IMR-90 (cell line): ENCODE measurements around the gene GATA5. TPM values are rescaled to one million over a fixed set of nuclear protein-coding genes. Genes with fewer than 3 reads are reported as not detected.

Experiments
- ATAC-seq: fragments of 200-7000 bp; cut with Tn5 transposase; 2 replicates; pipeline ENCODE4 v1.9.1; 2020; ENCODE audit warnings: low read depth, mild to moderate bottlenecking, moderate library complexity
- BruUV-seq: library from RNA; stranded (reverse); fragments of 400-500 nt; replicated peaks from 2 replicates; lab custom pipeline; 2021; lab: Mats Ljungman, UMichigan
- CTCF ChIA-PET: fragments of 300-600 bp; formaldehyde crosslinking; extraction: SDS; loops from one replicate; lab custom pipeline; 2021; ENCODE audit warnings: antibody characterized with exemption; lab: Yijun Ruan, JAX
- POLR2A ChIA-PET: fragments of 300-600 bp; sonication (Branson Sonifier 250); formaldehyde crosslinking; loops from one replicate; lab custom pipeline; 2022; ENCODE audit warnings: antibody characterized with exemption; ENCODE audit not compliant: unreplicated experiment; lab: Charles Lee
- DNase-seq: peaks from one replicate; pipeline ENCODE4 v3.0.0; 2013
- H2AFZ ChIP-seq: replicated peaks from 2 replicates; pipeline ENCODE3; 2013; ENCODE audit warnings: low read length, mild to moderate bottlenecking; ENCODE audit not compliant: poor library complexity
- H2AK5ac ChIP-seq: 2 replicates; pipeline ENCODE4 v1.6.1; 2013; ENCODE audit warnings: low read depth, low read length, inconsistent platforms
- H2AK9ac ChIP-seq: replicated peaks from 2 replicates; pipeline ENCODE3; 2013; ENCODE audit warnings: mild to moderate bottlenecking, low read depth, low read length, moderate library complexity; ENCODE audit not compliant: poor library complexity
- H2BK120ac ChIP-seq: 2 replicates; pipeline ENCODE4 v1.6.1; 2013; ENCODE audit warnings: low read depth, low read length, inconsistent platforms
- H2BK15ac ChIP-seq: 3 replicates; pipeline ENCODE4 v1.6.1; 2013; ENCODE audit warnings: low read depth, low read length, inconsistent platforms
- H2BK20ac ChIP-seq: 2 replicates; pipeline ENCODE4 v1.6.1; 2013; ENCODE audit warnings: low read depth, mild to moderate bottlenecking, inconsistent platforms, low read length, moderate library complexity
- H2BK5ac ChIP-seq: 2 replicates; pipeline ENCODE4 v1.6.1; 2013; ENCODE audit warnings: mild to moderate bottlenecking, low read depth, low read length, inconsistent platforms; ENCODE audit not compliant: poor library complexity, severe bottlenecking
- H3K14ac ChIP-seq: replicated peaks from 2 replicates; pipeline ENCODE4 v1.6.1; 2013; ENCODE audit warnings: low read depth, low read length, inconsistent platforms
- H3K18ac ChIP-seq: 2 replicates; pipeline ENCODE4 v1.6.1; 2013; ENCODE audit warnings: low read depth, low read length, control low read depth
- H3K23ac ChIP-seq: 2 replicates; pipeline ENCODE4 v1.6.1; 2013; ENCODE audit warnings: low read depth, low read length, inconsistent platforms
- H3K27ac ChIP-seq: 2 replicates; pipeline ENCODE4 v1.5.1; 2013; ENCODE audit warnings: mild to moderate bottlenecking, control low read depth, low read length; ENCODE audit not compliant: insufficient read depth
- H3K27me3 ChIP-seq: 2 replicates; pipeline ENCODE4 v1.6.1; 2013; ENCODE audit warnings: low read length; ENCODE audit not compliant: control insufficient read depth, insufficient read depth
- H3K36me3 ChIP-seq: 2 replicates; pipeline ENCODE4 v1.6.1; 2013; ENCODE audit warnings: low read length, mixed read lengths; ENCODE audit not compliant: control insufficient read depth, insufficient read depth
- H3K4ac ChIP-seq: 2 replicates; pipeline ENCODE4 v1.6.1; 2013; ENCODE audit warnings: low read depth, low read length, inconsistent platforms
- H3K4me1 ChIP-seq: 2 replicates; pipeline ENCODE4 v1.6.1; 2013; ENCODE audit warnings: low read length, mixed read lengths; ENCODE audit not compliant: control insufficient read depth, insufficient read depth
- H3K4me2 ChIP-seq: 2 replicates; pipeline ENCODE4 v1.6.1; 2013; ENCODE audit warnings: low read depth, mild to moderate bottlenecking, control low read depth, low read length, moderate library complexity
- H3K4me3 ChIP-seq: 2 replicates; pipeline ENCODE4 v1.5.1; 2013; ENCODE audit warnings: low read depth, mild to moderate bottlenecking, control low read depth, low read length, moderate library complexity; ENCODE audit not compliant: insufficient read depth
- H3K56ac ChIP-seq: 2 replicates; pipeline ENCODE4 v1.6.1; 2013; ENCODE audit warnings: low read length, inconsistent platforms; ENCODE audit not compliant: insufficient read depth; ENCODE audit errors: extremely low read depth
- H3K79me1 ChIP-seq, 2 experiments: 2 replicates each; pipeline ENCODE4 v1.6.1; 2013; ENCODE audit warnings: low read length in 2 of 2, inconsistent platforms in 1 of 2, low read depth in 1 of 2
- H3K9ac ChIP-seq: 2 replicates; pipeline ENCODE4 v1.6.1; 2013; ENCODE audit warnings: low read depth, low read length, control low read depth
- H3K9me1 ChIP-seq: 2 replicates; pipeline ENCODE4 v1.6.1; 2013; ENCODE audit warnings: low read length, inconsistent platforms; ENCODE audit not compliant: insufficient read depth
- H3K9me3 ChIP-seq: 2 replicates; pipeline ENCODE4 v1.6.1; 2013; ENCODE audit warnings: low read length; ENCODE audit not compliant: control insufficient read depth, insufficient read depth
- H4K20me1 ChIP-seq: 2 replicates; pipeline ENCODE4 v1.6.1; 2013; ENCODE audit warnings: low read length, inconsistent platforms; ENCODE audit not compliant: insufficient read depth
- H4K5ac ChIP-seq: 2 replicates; pipeline ENCODE4 v1.6.1; 2013; ENCODE audit warnings: mild to moderate bottlenecking, low read depth, low read length, control low read depth
- H4K8ac ChIP-seq, 2 experiments: 2 replicates each; pipeline ENCODE4 v1.6.1; 2013; ENCODE audit warnings: low read depth in 2 of 2, low read length in 2 of 2, control low read depth in 1 of 2, inconsistent platforms in 1 of 2
- H4K91ac ChIP-seq: 2 replicates; pipeline ENCODE4 v1.6.1; 2013; ENCODE audit warnings: low read depth, low read length, inconsistent platforms; ENCODE audit not compliant: insufficient read depth
- CHD1 ChIP-seq: IDR thresholded peaks from 2 replicates; pipeline ENCODE4 v1.6.1; 2012; ENCODE audit warnings: low read depth, low read length, improper control_type of control experiment
- MAFK ChIP-seq: IDR thresholded peaks from 2 replicates; pipeline ENCODE4 v1.6.1; 2012; ENCODE audit warnings: low read depth, low read length, improper control_type of control experiment
- MXI1 ChIP-seq: IDR thresholded peaks from 2 replicates; pipeline ENCODE4 v1.6.1; 2012; ENCODE audit warnings: low read depth, mild to moderate bottlenecking, low read length, moderate library complexity, borderline replicate concordance
- NFE2L2 ChIP-seq: fragments of 150-350 bp; IDR thresholded peaks from 2 replicates; pipeline ENCODE4 v1.6.1; 2016; ENCODE audit warnings: low read depth, mild to moderate bottlenecking, low read length
- POLR2A ChIP-seq: IDR thresholded peaks from 2 replicates; pipeline ENCODE4 v1.6.1; 2012; ENCODE audit warnings: mild to moderate bottlenecking, low read depth, low read length
- RCOR1 ChIP-seq: IDR thresholded peaks from 2 replicates; pipeline ENCODE4 v1.6.1; 2012; ENCODE audit warnings: mild to moderate bottlenecking, low read length, improper control_type of control experiment; ENCODE audit not compliant: insufficient replicate concordance
- RFX5 ChIP-seq: IDR thresholded peaks from 2 replicates; pipeline ENCODE4 v1.8.0; 2012; ENCODE audit warnings: low read depth, mild to moderate bottlenecking, low read length, moderate library complexity
- SMC3 ChIP-seq: fragments of 150-350 bp; IDR thresholded peaks from 2 replicates; pipeline ENCODE4 v1.6.1; 2016; ENCODE audit warnings: low read depth, mild to moderate bottlenecking, antibody characterized with exemption, low read length, moderate library complexity
- WGBS, 2 experiments: methylation state at CpG; one replicate each; pipeline versions ENCODE4 v1.1.5 to v1.1.7; 2013; ENCODE audit warnings: missing lambda C conversion rate in 2 of 2; ENCODE audit not compliant: insufficient read length in 1 of 2; ENCODE audit errors: extremely low coverage in 2 of 2; 5-methylcytosine and 5-hydroxymethylcytosine counted together
- dilution Hi-C: fragments of 300-500 bp; cut with HindIII; formaldehyde crosslinking; loops from one replicate; pipeline ENCODE4 v1.14.3; 2018; ENCODE audit warnings: low sequenced_read_pairs; ENCODE audit not compliant: unreplicated experiment
- in situ Hi-C: fragments of 300-500 bp; cut with MboI; formaldehyde crosslinking; loops from 3 replicates; pipeline ENCODE4 v1.14.3; 2019; ENCODE audit warnings: low sequenced_read_pairs, inconsistent platforms, mixed read lengths
- intact Hi-C: fragments of 100-400 bp; cut with micrococcal nuclease; formaldehyde crosslinking; loops from 2 replicates; pipeline ENCODE4 v1.10.0; 2022
- polyA plus RNA-seq, 3 experiments: library from polyadenylated mRNA; depleted of rRNA; stranded (reverse); fragments of >200 nt; gene quantifications; 2 replicates each; pipeline ENCODE4 v1.2.3, GENCODE V29; 2012; ENCODE audit warnings: low replicate concordance in 1 of 3
- total RNA-seq: library from RNA; depleted of rRNA; stranded (reverse); fragments of >200 nt; gene quantifications from 2 replicates; pipeline ENCODE4 v1.2.3, GENCODE V29; 2012
- TF ChIP-seq, protein P1 (sequence below): fragments of 150-350 bp; IDR thresholded peaks from 2 replicates; pipeline ENCODE4 v1.6.1; 2017; ENCODE audit warnings: mild to moderate bottlenecking, antibody characterized with exemption, low read length, low read depth

Gene GATA5
- total and polyA plus RNA-seq, 2 of the 4 experiments (the other 2 are of a cell fraction) = not detected

- CTCF ChIA-PET = no interaction called here
- no peak overlapping the region for H3K18ac ChIP-seq
- no peak overlapping the region for H2AFZ ChIP-seq
- in situ Hi-C loops (no loop called here), dilution Hi-C loops (no loop called here), intact Hi-C loops (no loop called here)
- peaks cover 36% of the 10 kb centered on the region for H3K27me3 ChIP-seq
- no TSS peak for BruUV-seq
- WGBS, 2 experiments = no CpG with 5 or more reads among the region's 10 CpGs
- H2BK20ac ChIP-seq = no peak overlapping the region
- no peak overlapping the region for H3K4me2 ChIP-seq
- no peak for ATAC-seq
- H3K27ac ChIP-seq = no peak overlapping the region
- H2AK9ac ChIP-seq = no peak overlapping the region
- no peak for DNase-seq
- H2BK120ac ChIP-seq = no peak overlapping the region
- no peaks in the 10 kb centered on the region for H3K79me1 ChIP-seq
- H3K4me1 ChIP-seq = no peaks in the 10 kb centered on the region
- H2BK15ac ChIP-seq = no peak overlapping the region
- H3K56ac ChIP-seq = no peak overlapping the region
- no peak overlapping the region for H2BK5ac ChIP-seq
- TF ChIP-seq MXI1 (no peak), RFX5 (no peak), NFE2L2 (no peak), RCOR1 (no peak), SMC3 (no peak), MAFK (no peak), CHD1 (no peak), POLR2A (no peak)
- TF ChIP-seq, protein P1, sequence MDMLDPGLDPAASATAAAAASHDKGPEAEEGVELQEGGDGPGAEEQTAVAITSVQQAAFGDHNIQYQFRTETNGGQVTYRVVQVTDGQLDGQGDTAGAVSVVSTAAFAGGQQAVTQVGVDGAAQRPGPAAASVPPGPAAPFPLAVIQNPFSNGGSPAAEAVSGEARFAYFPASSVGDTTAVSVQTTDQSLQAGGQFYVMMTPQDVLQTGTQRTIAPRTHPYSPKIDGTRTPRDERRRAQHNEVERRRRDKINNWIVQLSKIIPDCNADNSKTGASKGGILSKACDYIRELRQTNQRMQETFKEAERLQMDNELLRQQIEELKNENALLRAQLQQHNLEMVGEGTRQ = no peak
- H3K9me1 ChIP-seq = no peaks in the 10 kb centered on the region
- no peak overlapping the region for H4K8ac ChIP-seq
- no peaks in the 10 kb centered on the region for H3K36me3 ChIP-seq
- H3K4ac ChIP-seq = no peak overlapping the region
- H4K20me1 ChIP-seq = no peaks in the 10 kb centered on the region
- no peak overlapping the region for H4K91ac ChIP-seq
- H3K14ac ChIP-seq = no peak overlapping the region
- H3K4me3 ChIP-seq = no peak overlapping the region
- H3K9me3 ChIP-seq = no peaks in the 10 kb centered on the region
- H4K5ac ChIP-seq = no peak overlapping the region
- no peak overlapping the region for H3K9ac ChIP-seq
- H3K23ac ChIP-seq = no peak overlapping the region
- no peak overlapping the region for H2AK5ac ChIP-seq
- POLR2A ChIA-PET = no interaction called here
These were observed 10.8 kb downstream of the GATA5 start for GRCh38 chr20:62464990-62465389.
